ELR (cell line): ENCODE results near the gene CHL1.

Source experiments
- DNase-seq: peaks from one replicate; pipeline ENCODE4 v3.0.0-alpha.2; 2015; ENCODE audit warnings: low read depth

CHL1 gene, protein sequence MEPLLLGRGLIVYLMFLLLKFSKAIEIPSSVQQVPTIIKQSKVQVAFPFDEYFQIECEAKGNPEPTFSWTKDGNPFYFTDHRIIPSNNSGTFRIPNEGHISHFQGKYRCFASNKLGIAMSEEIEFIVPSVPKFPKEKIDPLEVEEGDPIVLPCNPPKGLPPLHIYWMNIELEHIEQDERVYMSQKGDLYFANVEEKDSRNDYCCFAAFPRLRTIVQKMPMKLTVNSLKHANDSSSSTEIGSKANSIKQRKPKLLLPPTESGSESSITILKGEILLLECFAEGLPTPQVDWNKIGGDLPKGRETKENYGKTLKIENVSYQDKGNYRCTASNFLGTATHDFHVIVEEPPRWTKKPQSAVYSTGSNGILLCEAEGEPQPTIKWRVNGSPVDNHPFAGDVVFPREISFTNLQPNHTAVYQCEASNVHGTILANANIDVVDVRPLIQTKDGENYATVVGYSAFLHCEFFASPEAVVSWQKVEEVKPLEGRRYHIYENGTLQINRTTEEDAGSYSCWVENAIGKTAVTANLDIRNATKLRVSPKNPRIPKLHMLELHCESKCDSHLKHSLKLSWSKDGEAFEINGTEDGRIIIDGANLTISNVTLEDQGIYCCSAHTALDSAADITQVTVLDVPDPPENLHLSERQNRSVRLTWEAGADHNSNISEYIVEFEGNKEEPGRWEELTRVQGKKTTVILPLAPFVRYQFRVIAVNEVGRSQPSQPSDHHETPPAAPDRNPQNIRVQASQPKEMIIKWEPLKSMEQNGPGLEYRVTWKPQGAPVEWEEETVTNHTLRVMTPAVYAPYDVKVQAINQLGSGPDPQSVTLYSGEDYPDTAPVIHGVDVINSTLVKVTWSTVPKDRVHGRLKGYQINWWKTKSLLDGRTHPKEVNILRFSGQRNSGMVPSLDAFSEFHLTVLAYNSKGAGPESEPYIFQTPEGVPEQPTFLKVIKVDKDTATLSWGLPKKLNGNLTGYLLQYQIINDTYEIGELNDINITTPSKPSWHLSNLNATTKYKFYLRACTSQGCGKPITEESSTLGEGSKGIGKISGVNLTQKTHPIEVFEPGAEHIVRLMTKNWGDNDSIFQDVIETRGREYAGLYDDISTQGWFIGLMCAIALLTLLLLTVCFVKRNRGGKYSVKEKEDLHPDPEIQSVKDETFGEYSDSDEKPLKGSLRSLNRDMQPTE (N-terminal part only)

GRCh38 chr3:196311-197148, at the start of gene CHL1:
CHL1 (plus strand) TSS chr3:196763; CDS start chr3:319777, 123,014 bp downstream.
- DNase-seq: no peak

GRCh38 chr3:151614-152189, 44.9 kb upstream of the CHL1 start:
- no peak for DNase-seq

DNA sequence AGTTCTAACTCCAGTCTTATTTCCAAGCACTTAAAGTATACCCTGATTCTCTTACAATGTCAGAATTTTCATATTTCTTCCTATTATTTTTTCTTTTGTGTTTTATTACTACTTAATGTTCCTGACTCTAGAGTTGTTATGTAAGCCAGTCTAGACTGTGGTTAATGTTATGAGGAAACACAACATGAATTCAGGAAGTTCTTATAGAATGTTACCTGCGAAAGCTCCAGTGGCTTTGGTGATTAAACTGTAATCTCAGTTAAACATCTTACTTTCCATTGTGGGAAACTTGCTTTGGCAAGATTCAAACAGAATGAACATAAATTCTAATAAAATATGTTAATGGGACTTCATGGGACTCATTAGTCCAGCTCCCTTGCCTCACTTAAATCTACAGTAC, 36.6 kb upstream of the CHL1 start:
- no peak for DNase-seq

DNA sequence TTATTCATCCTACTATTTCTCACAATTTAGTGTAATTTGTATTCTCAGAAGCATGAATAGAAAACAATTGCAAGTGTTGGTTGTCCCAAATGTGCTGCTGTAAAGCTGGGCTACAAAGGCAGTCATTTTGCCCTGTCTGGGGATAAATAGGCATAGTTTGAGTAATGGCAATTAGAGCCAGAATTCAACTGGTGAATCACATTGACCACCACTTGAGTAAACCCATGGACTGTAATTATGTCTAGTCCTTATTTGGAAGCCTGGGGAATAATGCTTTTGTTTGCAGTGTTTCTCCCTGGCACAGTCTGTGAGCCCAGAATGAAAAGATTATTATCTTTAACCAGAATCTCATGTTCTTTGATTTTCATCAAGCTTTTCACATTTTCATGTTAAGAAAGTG, 30.5 kb upstream of the CHL1 start:
- DNase-seq: no peak

GRCh38 chr3:166799-167198, 29.8 kb upstream of the CHL1 start:
- DNase-seq: no peak

DNA sequence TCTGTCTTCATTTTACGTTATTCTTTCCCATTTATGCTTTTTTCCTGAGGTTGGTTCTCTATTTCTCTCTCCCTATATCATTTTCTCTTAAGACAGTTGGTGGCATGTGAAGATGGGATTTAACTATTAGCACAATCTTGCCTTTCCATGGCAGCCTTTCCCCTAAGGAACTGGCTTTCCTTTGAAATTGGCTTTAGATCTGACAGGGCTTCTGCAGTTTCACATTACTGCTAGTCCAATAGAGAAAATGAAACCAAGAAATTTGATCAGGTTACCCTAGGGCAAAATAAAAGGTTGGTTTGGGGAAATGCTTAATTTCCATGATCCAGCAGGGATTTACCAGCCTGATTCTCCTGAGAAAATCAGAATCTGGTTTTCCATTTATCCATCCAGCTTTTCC, 22.7 kb upstream of the CHL1 start:
- DNase-seq: no peak

GRCh38 chr3:184976-185375, 11.6 kb upstream of the CHL1 start:
- no peak for DNase-seq

DNA sequence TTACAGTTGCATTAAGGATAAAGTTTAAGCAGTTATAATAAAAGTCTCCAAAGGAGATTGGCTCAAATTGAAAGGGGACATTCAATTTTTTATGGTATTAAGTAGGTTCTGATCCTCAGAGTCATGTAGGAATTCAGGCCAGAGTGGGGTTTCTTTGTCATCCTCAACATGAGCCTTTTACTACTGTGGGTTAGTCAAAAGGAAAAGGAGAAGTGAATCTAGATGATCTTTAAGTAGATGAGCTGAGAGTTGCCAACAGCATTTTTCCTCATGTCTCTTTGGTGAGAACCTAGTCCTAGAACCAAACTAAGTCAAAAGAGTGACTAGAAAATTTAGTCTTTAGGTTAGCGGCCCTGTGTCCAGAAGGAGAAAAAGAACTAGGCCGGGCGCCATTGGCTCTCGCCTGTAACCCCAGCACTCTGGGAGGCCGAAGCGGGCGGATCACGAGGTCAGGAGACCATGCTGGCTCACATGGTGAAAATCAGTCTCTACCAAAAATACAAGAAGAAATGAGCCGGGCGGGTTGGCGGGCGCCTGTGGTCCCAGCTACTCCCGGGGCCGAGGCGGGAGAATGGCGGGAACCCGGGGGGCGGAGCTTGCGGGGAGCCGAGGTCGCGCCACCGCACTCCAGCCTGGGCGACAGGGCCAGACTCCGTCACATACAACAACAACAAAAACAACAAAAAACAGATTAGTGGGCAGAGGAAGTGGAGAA, 4.2 kb upstream of the CHL1 start:
- DNase-seq: no peak

GRCh38 chr3:194001-194400, 2.6 kb upstream of the CHL1 start:
- DNase-seq: no peak

DNA sequence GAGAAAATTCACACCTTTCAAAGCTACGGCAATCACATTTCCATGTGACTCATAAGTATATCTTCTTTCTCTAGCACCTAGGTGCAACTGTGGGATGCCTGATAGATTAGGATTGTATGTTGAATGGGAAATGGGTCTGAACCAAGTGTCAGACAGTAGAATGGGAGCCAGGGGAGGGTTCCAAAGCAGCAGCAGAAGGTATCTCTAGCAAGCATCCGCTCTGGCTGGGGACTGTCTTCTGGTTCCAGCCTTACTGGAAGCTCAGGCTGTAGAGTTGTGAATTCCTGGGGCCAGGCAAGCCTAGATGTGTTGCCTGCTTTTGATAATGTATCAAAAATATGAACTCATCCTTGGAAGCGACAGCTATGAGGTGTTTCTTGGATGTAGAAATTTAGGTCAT, 2.1 kb upstream of the CHL1 start:
- DNase-seq: no peak

DNA sequence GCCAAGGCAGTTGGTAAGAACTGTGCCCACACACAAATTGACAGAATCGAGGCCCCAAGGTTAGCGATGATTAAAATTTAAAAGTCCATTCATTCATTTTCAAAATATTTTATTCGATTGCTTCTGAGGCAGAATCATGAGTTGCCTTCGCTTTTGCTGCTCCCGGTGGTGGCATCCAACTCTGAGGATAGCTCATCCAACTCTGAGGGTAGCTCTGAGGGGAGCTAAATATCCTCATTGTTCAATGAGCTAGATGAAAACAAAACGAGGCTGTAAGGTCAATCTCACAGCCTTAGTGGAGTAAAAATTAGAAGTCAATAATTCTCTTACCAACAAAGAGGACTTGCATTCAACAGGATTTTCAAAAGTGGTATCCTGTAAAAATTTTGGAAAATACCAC, 897 bp upstream of the CHL1 start:
- DNase-seq: no peak

GRCh38 chr3:197149-197827, 725 bp downstream of the CHL1 start:
- DNase-seq: no peak

DNA sequence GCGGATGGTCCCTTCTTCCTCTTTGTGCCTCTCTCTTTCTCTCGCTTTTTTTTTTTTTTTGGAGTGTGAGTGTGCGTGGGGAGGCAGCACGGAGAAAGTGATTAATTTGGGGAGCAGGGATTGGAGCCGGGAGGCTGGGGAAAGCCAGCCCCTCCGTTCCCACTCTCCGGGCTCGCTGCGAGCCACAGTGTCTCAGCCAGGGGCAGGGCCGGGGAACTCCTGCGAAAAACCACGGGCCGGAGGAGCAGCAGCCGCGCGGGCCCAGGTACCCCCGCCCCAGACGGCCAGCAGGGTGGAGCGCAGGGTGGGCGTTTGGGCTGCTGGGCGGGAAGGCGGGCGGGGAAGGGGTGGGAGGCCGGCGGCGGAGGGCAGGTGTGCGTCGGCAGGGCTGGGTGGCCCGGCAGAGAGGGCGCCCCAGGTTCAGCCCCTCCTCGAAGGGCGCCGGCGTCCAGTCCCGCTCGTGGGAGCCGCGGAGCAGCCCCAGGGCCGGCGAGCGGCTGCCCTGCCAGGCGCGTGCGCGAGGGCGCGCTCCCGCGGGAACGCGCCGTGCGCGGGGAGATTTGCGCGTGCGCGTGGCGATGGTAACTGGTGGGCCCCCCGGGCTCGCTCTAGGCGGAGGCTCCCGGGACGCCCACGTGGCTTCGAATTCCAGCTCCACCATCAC, 1.4 kb downstream of the CHL1 start:
- no peak for DNase-seq

DNA sequence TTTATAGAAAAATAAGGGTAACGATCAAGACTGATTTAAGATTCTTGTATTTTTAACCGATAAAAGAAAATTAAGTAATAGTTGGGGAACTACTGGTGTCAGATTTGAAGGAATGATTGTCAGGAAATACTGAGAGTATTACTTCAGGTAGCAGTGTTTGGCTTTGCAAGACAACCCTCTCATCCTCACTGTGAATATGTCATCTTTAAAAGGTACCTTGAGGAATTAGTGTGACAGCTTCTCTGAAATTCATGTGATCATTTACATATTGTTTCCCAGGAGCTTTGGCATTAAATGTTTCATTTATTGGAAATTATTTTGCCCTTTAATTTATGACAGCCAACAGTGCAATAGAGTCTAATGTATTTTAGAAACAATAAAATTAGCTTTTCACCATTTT, 3.3 kb downstream of the CHL1 start:
- DNase-seq: no peak

- no peak for DNase-seq
Observed at GRCh38 chr3:200758-201325, 4.3 kb downstream of the CHL1 start.

DNA sequence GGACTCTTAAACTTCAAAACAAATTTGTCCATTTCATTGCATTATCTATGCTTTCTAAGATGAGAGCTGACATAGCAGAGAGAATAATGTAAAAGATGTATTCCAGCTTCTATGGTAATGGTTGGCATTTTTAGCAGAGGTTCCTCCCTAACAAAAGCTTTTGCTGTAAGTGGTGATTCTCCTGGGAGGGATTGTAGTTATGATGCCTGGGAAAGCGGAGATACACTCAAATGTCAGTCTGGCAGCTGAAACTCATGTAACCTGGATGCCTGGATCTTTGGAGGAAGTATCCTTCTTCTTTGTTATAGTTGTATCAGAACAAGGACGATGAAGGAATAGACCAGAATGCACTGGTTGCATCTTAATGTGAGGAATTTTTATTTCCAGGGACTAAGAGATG, 7.5 kb downstream of the CHL1 start:
- DNase-seq: no peak

- no peak for DNase-seq
Observed at GRCh38 chr3:207973-208372, 11.4 kb downstream of the CHL1 start.

- DNase-seq: no peak
Observed at GRCh38 chr3:210669-211068, 14.1 kb downstream of the CHL1 start.

DNA sequence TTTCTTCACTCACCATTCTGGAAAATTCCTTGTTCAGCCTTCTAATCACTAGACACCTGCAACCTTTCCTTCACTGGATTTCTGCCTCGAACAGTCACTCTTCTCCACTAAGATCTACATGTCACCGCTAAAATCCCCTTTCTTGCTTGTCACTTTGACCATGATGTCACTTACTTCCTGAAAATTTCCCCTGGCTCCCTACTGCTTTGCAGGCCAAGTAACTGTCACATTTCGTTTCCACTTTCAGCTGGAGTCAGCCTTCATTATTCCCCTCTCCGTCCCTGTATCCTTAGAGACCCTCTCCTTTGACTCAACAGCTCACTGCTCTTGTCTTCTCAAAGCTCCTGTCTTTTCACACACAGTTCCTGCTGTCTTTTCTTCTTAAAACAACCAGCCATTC, 15.9 kb downstream of the CHL1 start:
- DNase-seq: no peak
